Right lobe of liver (tissue), 6 donors: Measurements from ENCODE around the gene NXPH1. TPM values are rescaled to one million over a fixed set of nuclear protein-coding genes. Genes with fewer than 3 reads are reported as not detected.

Source experiments
- ATAC-seq, 4 donors: fragments of 200-7000 bp; cut with Tn5 transposase; one replicate each; pipeline ENCODE4 v1.9.1; 2020; ENCODE audit warnings: mild to moderate bottlenecking in 4 of 4, moderate library complexity in 4 of 4
- DNase-seq, 3 donors: peaks; one replicate each; pipeline ENCODE4 v3.0.0-alpha.2; 2020
- H3K27ac ChIP-seq, 3 donors: fragments of 200-600 bp; one replicate each; pipeline ENCODE4 v1.8.0; 2022
- H3K27me3 ChIP-seq, 2 donors: fragments of 200-600 bp; one replicate each; pipeline ENCODE4 v1.8.0; 2022
- H3K36me3 ChIP-seq, 4 donors: fragments of 200-600 bp; sonication (generic) in 1 of 4; one replicate each; pipeline versions ENCODE4 v1.5.1 to v1.8.0; 2017 to 2022; ENCODE audit warnings: control low read depth in 1 of 4
- H3K4me1 ChIP-seq, 4 donors: fragments of 200-600 bp; sonication (generic) in 1 of 4; one replicate each; pipeline versions ENCODE4 v1.5.1 to v1.8.0; 2017 to 2022; ENCODE audit warnings: control low read depth in 1 of 4
- H3K4me3 ChIP-seq, 3 donors: fragments of 200-600 bp; one replicate each; pipeline ENCODE4 v1.8.0; 2022
- H3K9me3 ChIP-seq, 4 donors: fragments of 200-600 bp; sonication (generic) in 1 of 4; one replicate each; pipeline versions ENCODE4 v1.5.1 to v1.8.0; 2017 to 2022; ENCODE audit warnings: control low read depth in 1 of 4
- CTCF ChIP-seq, 4 donors: fragments of 200-600 bp in 3 of 4; fragments of 450-650 bp in 1 of 4; IDR thresholded peaks; one replicate each; pipeline versions ENCODE4 v1.5.1 to v1.8.0; 2016 to 2022; ENCODE audit warnings: antibody characterized with exemption in 4 of 4, mild to moderate bottlenecking in 2 of 4
- POLR2A ChIP-seq: fragments of 450-650 bp; IDR thresholded peaks from one replicate; pipeline ENCODE4 v1.6.1; 2017; ENCODE audit warnings: antibody characterized with exemption, mild to moderate bottlenecking
- WGBS: methylation state at CpG from one replicate; pipeline ENCODE4 v1.1.6; 2018; ENCODE audit warnings: low coverage, low lambda C conversion rate; ENCODE audit not compliant: insufficient coverage; ENCODE audit errors: missing lambda C conversion rate; 5-methylcytosine and 5-hydroxymethylcytosine counted together
- intact Hi-C, 2 donors: fragments of 100-400 bp; cut with DNase I; formaldehyde crosslinking; loops; one replicate each; pipeline versions ENCODE4 v1.11.2 to v1.14.1; 2022
- total RNA-seq, 6 experiments: library from RNA; depleted of rRNA in 2 of 6; stranded (reverse); fragments of >200 nt in 2 of 6; fragmentation: NEBNext Ultra II Directional in 3 of 6; extraction: Animal tissue kit (Norgen Biotek cat#: 25700) in 3 of 6; gene quantifications; one replicate each; pipeline versions ENCODE4 v1.1.0 to v1.2.4, GENCODE V29; 2016 to 2023
- donor health status: DM: no; HTN: yes; CAD: no.
- donor health status: DM: no; HTN: no; CAD: no.
- donor health status: DM: no; HTN: no; CAD: no.
- donor health status: DM: no; HTN: yes; CAD: no.
- donor health status: DM: no; HTN: yes; CAD: no.

NXPH1 gene
- total RNA-seq, 6 experiments from 2014 or later = not detected

- TF ChIP-seq POLR2A (no peak), CTCF (IDR thresholded peaks at IDR 0.05) (no peak)
- H3K27me3 ChIP-seq = no peaks in the 10 kb centered on the region
- H3K27ac ChIP-seq = no peak overlapping the region
- no peaks in the 10 kb centered on the region for H3K36me3 ChIP-seq
- no peak for DNase-seq
- no peak overlapping the region for H3K4me3 ChIP-seq
- 71% methylated on average over 1 of the region's 1 CpG for WGBS
- H3K9me3 ChIP-seq = no peaks in the 10 kb centered on the region
- no peaks in the 10 kb centered on the region for H3K4me1 ChIP-seq
- no peak for ATAC-seq
- intact Hi-C loops = no loop called here
Measured at GRCh38 chr7:8618441-8619070, 185.1 kb downstream of the NXPH1 start.

- TF ChIP-seq CTCF (IDR thresholded peaks at IDR 0.05) = no peak
- no peak for TF ChIP-seq POLR2A
- H3K36me3 ChIP-seq = no peaks in the 10 kb centered on the region
- no peak overlapping the region for H3K27ac ChIP-seq
- ATAC-seq = no peak
- H3K9me3 ChIP-seq = no peaks in the 10 kb centered on the region
- intact Hi-C loops = no loop called here
- no peaks in the 10 kb centered on the region for H3K4me1 ChIP-seq
- WGBS = 27% methylated on average over 1 of the region's 1 CpG
- no peaks in the 10 kb centered on the region for H3K27me3 ChIP-seq
- no peak overlapping the region for H3K4me3 ChIP-seq
- no peak for DNase-seq
Measured at GRCh38 chr7:8620169-8620568, 186.8 kb downstream of the NXPH1 start.

- ATAC-seq = no peak
- Histone ChIP-seq H3K4me3 (no peak overlapping the region), H3K27ac (no peak overlapping the region), H3K36me3 (no peaks in the 10 kb centered on the region), H3K4me1 (no peaks in the 10 kb centered on the region), H3K9me3 (no peaks in the 10 kb centered on the region), H3K27me3 (no peaks in the 10 kb centered on the region)
- intact Hi-C loops = no loop called here
- no peak for DNase-seq
- TF ChIP-seq POLR2A = no peak
- TF ChIP-seq CTCF (IDR thresholded peaks at IDR 0.05) = no peak
Measured at GRCh38 chr7:8625612-8626011, 192.2 kb downstream of the NXPH1 start.

- Histone ChIP-seq H3K27me3 (no peaks in the 10 kb centered on the region), H3K4me3 (no peak overlapping the region), H3K9me3 (no peaks in the 10 kb centered on the region), H3K4me1 (no peaks in the 10 kb centered on the region), H3K27ac (no peak overlapping the region), H3K36me3 (no peaks in the 10 kb centered on the region)
- ATAC-seq (no peak), DNase-seq (no peak)
- 26% methylated on average over 2 of the region's 2 CpGs for whole genome bisulfite sequencing
- intact Hi-C loops = no loop called here
- TF ChIP-seq POLR2A (no peak), CTCF (IDR thresholded peaks at IDR 0.05) (no peak)
Measured at GRCh38 chr7:8627325-8627724, 193.9 kb downstream of the NXPH1 start.

- no peaks in the 10 kb centered on the region for H3K36me3 ChIP-seq
- DNase-seq (no peak), ATAC-seq (no peak)
- intact Hi-C loops = no loop called here
- H3K4me3 ChIP-seq = no peak overlapping the region
- TF ChIP-seq POLR2A (no peak), CTCF (IDR thresholded peaks at IDR 0.05) (no peak)
- no peaks in the 10 kb centered on the region for H3K27me3 ChIP-seq
- no peaks in the 10 kb centered on the region for H3K4me1 ChIP-seq
- H3K27ac ChIP-seq = no peak overlapping the region
- 66% methylated on average over 7 of the region's 7 CpGs for WGBS
- H3K9me3 ChIP-seq = no peaks in the 10 kb centered on the region
Measured at GRCh38 chr7:8628656-8629055, 195.2 kb downstream of the NXPH1 start.
